ENCODE results near the gene SRPK2. TPM values are rescaled to one million over a fixed set of nuclear protein-coding genes. Genes with fewer than 3 reads are reported as not detected.
A peak's percentile ranks its signal among the peaks of the same experiment; 100 is the strongest.

Gene SRPK2
- total and polyA plus RNA-seq, 2 of the 13 experiments (the other 11 are each of a cell fraction or from before 2014, with no cell fraction given) = 10.1 to 22.3 TPM

- ChIA-PET POLR2A (interaction anchor here (0.8 to 0.9 kb wide), 2 partner anchors 11 to 285 kb away, joined by 3 read pairs; no protein-coding TSS in a partner anchor), CTCF (ENCODE audit: low intra/inter-chr PET ratio, low total read pairs) (no interaction called here)
- 0 out of 2 replicates have a peak overlapping the region, but pooled peaks have one; percentile 12 for H3K4me2 ChIP-seq (ENCODE audit: low read depth, low read length)
- H3K27me3 ChIP-seq (ENCODE audit: control insufficient read depth in 1 of 2, insufficient read depth in 2 of 2, low read length in 2 of 2) = no peaks in the 10 kb centered on the region
- no peak overlapping the region for H2AFZ ChIP-seq (ENCODE audit: low read length)
- H3K4me3 ChIP-seq (replicated peaks in 1 of 3; ENCODE audit: insufficient read depth in 1 of 3, low read depth in 2 of 3, low read length in 3 of 3) = no peak overlapping the region; a peak in 1 of 6 replicates
- no peaks in the 10 kb centered on the region for H4K20me1 ChIP-seq (ENCODE audit: insufficient read depth, low read length)
- in situ Hi-C loops (cut with HindIII; ENCODE audit: extremely low pct_ligation_motif_present, low pct_unique_long_range_greater_than_20kb) = no loop called here
- peaks cover 5% of the 10 kb centered on the region for H3K79me2 ChIP-seq (ENCODE audit: insufficient read depth, low read length)
- FAIRE-seq = no peak
- H3K27ac ChIP-seq (ENCODE audit: extremely low read length, insufficient read depth, low read length) = peak overlapping the region; percentile 35
- DNase-seq (ENCODE audit: low spot score) = peak; percentile 13
- intact Hi-C loops (cut with micrococcal nuclease; ENCODE audit: unreplicated experiment) = no loop called here
- BruUV-seq (replicated peaks) = no TSS peak
- no peaks in the 10 kb centered on the region for H3K9me3 ChIP-seq (ENCODE audit: low read length)
- ATAC-seq = no peak
- WGBS (ENCODE audit: low lambda C conversion rate) = 70% methylated on average over 6 of the region's 6 CpGs
- H3K9ac ChIP-seq (ENCODE audit: insufficient read depth, low read depth, low read length) = peak overlapping the region; percentile 29; the same call in 1 of the 2 replicates
- H3K36me3 ChIP-seq (replicated peaks in 1 of 2; ENCODE audit: control insufficient read depth in 1 of 2, insufficient read depth in 2 of 2, low read length in 2 of 2) = no peaks in the 10 kb centered on the region
- peaks cover 13% of the 10 kb centered on the region; the same call in 1 of the 2 replicates for H3K4me1 ChIP-seq (ENCODE audit: insufficient read depth, low read length)
- no peak for TF ChIP-seq NFATC3 (CRISPR knock-in tag; IDR thresholded peaks at IDR 0.05)
- no peak for TF ChIP-seq PTBP1 (IDR thresholded peaks at IDR 0.05; ENCODE audit: low read depth, low read length, poor library complexity, severe bottlenecking)
- no peak for TF ChIP-seq TCF7L2 (IDR thresholded peaks at IDR 0.05; ENCODE audit: low read depth, low read length)
- no peak for TF ChIP-seq ZSCAN29 (CRISPR knock-in tag; conservative IDR thresholded peaks at IDR 0.05)
- no peak for TF ChIP-seq NR3C1 (CRISPR knock-in tag; IDR thresholded peaks at IDR 0.05)
- no peak for TF ChIP-seq ZNF75D (CRISPR knock-in tag; IDR thresholded peaks at IDR 0.05; ENCODE audit: borderline replicate concordance)
- no peak for TF ChIP-seq ZNF383 (CRISPR knock-in tag; IDR thresholded peaks at IDR 0.05; ENCODE audit: borderline replicate concordance)
- no peak for TF ChIP-seq GTF3A (CRISPR knock-in tag; conservative IDR thresholded peaks at IDR 0.05)
- TF ChIP-seq IKZF5 (CRISPR knock-in tag; IDR thresholded peaks at IDR 0.05) = no peak
- TF ChIP-seq AFF4 (CRISPR knock-in tag; IDR thresholded peaks at IDR 0.05) = no peak
- no peak for TF ChIP-seq POLR2G (IDR thresholded peaks at IDR 0.05; ENCODE audit: low read depth, low read length)
- no peak for TF ChIP-seq IRF2 (CRISPR knock-in tag; IDR thresholded peaks at IDR 0.05)
- TF ChIP-seq ZNF598 (CRISPR knock-in tag; IDR thresholded peaks at IDR 0.05; ENCODE audit: borderline replicate concordance) = no peak
- TF ChIP-seq BHLHE40 (IDR thresholded peaks at IDR 0.05; ENCODE audit: low read length) = peak; percentile 29; the same call in 1 of the 2 replicates
- peak; percentile 98 for TF ChIP-seq PRDM10 (CRISPR knock-in tag; IDR thresholded peaks at IDR 0.05; ENCODE audit: low read depth)
These were observed 120.0 kb downstream of the SRPK2 start for GRCh38 chr7:105268511-105269392.

Data from HepG2 (cell line).